H1 (cell line): ENCODE results near the gene YEATS4. TPM values are rescaled to one million over a fixed set of nuclear protein-coding genes. Genes with fewer than 3 reads are reported as not detected.

ENCODE experiments used
- CTCF ChIA-PET: fragments of 300-600 bp; sonication (Branson Sonifier 250); formaldehyde crosslinking; loops from one replicate; lab custom pipeline; 2021; ENCODE audit not compliant: partially characterized antibody; lab: Charles Lee
- POLR2A ChIA-PET: fragments of 300-600 bp; sonication (Branson Sonifier 250); formaldehyde crosslinking; loops from one replicate; lab custom pipeline; 2021; ENCODE audit warnings: inconsistent platforms; ENCODE audit not compliant: partially characterized antibody; lab: Charles Lee
- DNase-seq, 2 experiments: peaks; one replicate each; pipeline versions ENCODE4 v3.0.0 to v3.0.0-alpha.2; 2010 to 2022; ENCODE audit warnings: low spot score in 2 of 2, low read depth in 1 of 2, mixed read lengths in 1 of 2
- FAIRE-seq: peaks from 2 replicates; lab custom pipeline; 2011; peaks lifted over from hg19 to GRCh38; lab: Jason Lieb, UNC
- H2AFZ ChIP-seq: 2 replicates; pipeline ENCODE4 v1.8.1; 2012; ENCODE audit warnings: low read length, inconsistent platforms
- H2AK5ac ChIP-seq: 2 replicates; pipeline ENCODE4 v1.6.1; 2013; ENCODE audit warnings: low read depth, low read length
- H2BK120ac ChIP-seq: replicated peaks from 2 replicates; pipeline ENCODE3; 2013; ENCODE audit warnings: low read depth, low read length, inconsistent platforms
- H2BK12ac ChIP-seq: 2 replicates; pipeline ENCODE4 v1.6.1; 2013; ENCODE audit warnings: low read depth, low read length
- H2BK15ac ChIP-seq: 2 replicates; pipeline ENCODE4 v1.6.1; 2013; ENCODE audit warnings: low read length
- H2BK20ac ChIP-seq: 2 replicates; pipeline ENCODE4 v1.6.1; 2013; ENCODE audit warnings: low read length
- H2BK5ac ChIP-seq: 2 replicates; pipeline ENCODE4 v1.6.1; 2013; ENCODE audit warnings: low read depth, low read length
- H3K14ac ChIP-seq: 2 replicates; pipeline ENCODE4 v1.6.1; 2013; ENCODE audit warnings: inconsistent platforms; ENCODE audit not compliant: insufficient read length
- H3K18ac ChIP-seq: 2 replicates; pipeline ENCODE4 v1.6.1; 2013; ENCODE audit warnings: low read length; ENCODE audit errors: extremely low read depth
- H3K23ac ChIP-seq: 2 replicates; pipeline ENCODE4 v1.6.1; 2013; ENCODE audit warnings: inconsistent platforms; ENCODE audit not compliant: insufficient read length
- H3K23me2 ChIP-seq: 2 replicates; pipeline ENCODE4 v1.6.1; 2013; ENCODE audit warnings: low read depth, low read length
- H3K27ac ChIP-seq: 2 replicates; pipeline ENCODE4 v1.6.1; 2011; ENCODE audit warnings: low read depth, low read length, inconsistent platforms
- H3K27me3 ChIP-seq, 4 experiments: replicated peaks in 1 of 4; 1 replicate in 1 of 4; 2 replicates in 3 of 4; pipeline versions ENCODE4 v1.6.1 to v1.8.1; 2011 to 2013; ENCODE audit warnings: low read length in 3 of 4, mild to moderate bottlenecking in 3 of 4, inconsistent platforms in 2 of 4, mixed read lengths in 2 of 4, moderate library complexity in 1 of 4; ENCODE audit not compliant: control insufficient read depth in 3 of 4, insufficient read depth in 3 of 4; ENCODE audit errors: extremely low read depth in 1 of 4
- H3K36me3 ChIP-seq, 4 experiments: 2 replicates each; pipeline versions ENCODE4 v1.6.1 to v1.8.1; 2011 to 2013; ENCODE audit warnings: mild to moderate bottlenecking in 4 of 4, low read length in 3 of 4, moderate library complexity in 2 of 4, control low read depth in 1 of 4, inconsistent platforms in 1 of 4; ENCODE audit not compliant: insufficient read depth in 4 of 4, control insufficient read depth in 2 of 4
- H3K4ac ChIP-seq: replicated peaks from 2 replicates; pipeline ENCODE3; 2013; ENCODE audit warnings: low read length, low read depth, mixed read lengths, inconsistent platforms; ENCODE audit not compliant: insufficient read length
- H3K4me1 ChIP-seq, 4 experiments: replicated peaks in 1 of 4; 1 replicate in 1 of 4; 2 replicates in 3 of 4; pipeline versions ENCODE4 v1.6.1 to v1.8.1; 2011 to 2013; ENCODE audit warnings: low read length in 3 of 4, inconsistent platforms in 2 of 4, mixed read lengths in 1 of 4; ENCODE audit not compliant: insufficient read depth in 4 of 4, control insufficient read depth in 3 of 4
- H3K4me2 ChIP-seq, 2 experiments: 2 replicates each; pipeline versions ENCODE4 v1.6.1 to v1.8.1; 2011 to 2013; ENCODE audit warnings: low read depth in 2 of 2, low read length in 2 of 2, control low read depth in 1 of 2, inconsistent platforms in 1 of 2, mild to moderate bottlenecking in 1 of 2; ENCODE audit not compliant: insufficient read depth in 1 of 2
- H3K4me3 ChIP-seq, 4 experiments: fragments of 200-600, 300-600 bp in 1 of 4; sonication (generic), shearing (Covaris generic), sonication (Bioruptor Twin) in 1 of 4; 2 replicates each; pipeline versions ENCODE4 v1.5.1 to v1.8.1; 2011 to 2016; ENCODE audit warnings: low read length in 4 of 4, low read depth in 3 of 4, control low read depth in 2 of 4, inconsistent platforms in 2 of 4, mild to moderate bottlenecking in 2 of 4, mixed read lengths in 1 of 4, moderate library complexity in 1 of 4; ENCODE audit not compliant: insufficient read depth in 2 of 4; ENCODE audit errors: extremely low read depth in 1 of 4
- H3K56ac ChIP-seq: replicated peaks from 2 replicates; pipeline ENCODE3; 2013; ENCODE audit warnings: low read depth, mild to moderate bottlenecking, mixed read lengths, low read length, inconsistent platforms; ENCODE audit not compliant: insufficient read length
- H3K79me1 ChIP-seq: 2 replicates; pipeline ENCODE4 v1.6.1; 2013; ENCODE audit warnings: low read depth, low read length, control low read depth
- H3K79me2 ChIP-seq, 2 experiments: 2 replicates each; pipeline versions ENCODE4 v1.6.1 to v1.8.1; 2012 to 2013; ENCODE audit warnings: low read length in 2 of 2, mild to moderate bottlenecking in 2 of 2, inconsistent platforms in 1 of 2; ENCODE audit not compliant: insufficient read depth in 2 of 2, control insufficient read depth in 1 of 2
- H3K9ac ChIP-seq, 4 experiments: replicated peaks in 1 of 4; 1 replicate in 1 of 4; 2 replicates in 3 of 4; pipeline versions ENCODE4 v1.6.1 to v1.8.1; 2011 to 2013; ENCODE audit warnings: low read depth in 3 of 4, low read length in 3 of 4, control low read depth in 2 of 4, mild to moderate bottlenecking in 2 of 4, moderate library complexity in 2 of 4, inconsistent platforms in 1 of 4; ENCODE audit errors: extremely low read depth in 1 of 4
- H3K9me3 ChIP-seq, 2 experiments: 2 replicates each; pipeline versions ENCODE4 v1.6.1 to v1.8.1; 2012 to 2013; ENCODE audit warnings: mild to moderate bottlenecking in 2 of 2, moderate library complexity in 2 of 2, control low read depth in 1 of 2, inconsistent platforms in 1 of 2, low read depth in 1 of 2, low read length in 1 of 2, mixed read lengths in 1 of 2; ENCODE audit not compliant: insufficient read depth in 2 of 2
- H4K20me1 ChIP-seq, 2 experiments: replicated peaks in 1 of 2; 2 replicates each; pipeline versions ENCODE3 to v1.8.1; 2011 to 2013; ENCODE audit warnings: inconsistent platforms in 2 of 2, low read length in 2 of 2, mild to moderate bottlenecking in 1 of 2; ENCODE audit not compliant: insufficient read depth in 2 of 2, control insufficient read depth in 1 of 2
- H4K5ac ChIP-seq: 2 replicates; pipeline ENCODE4 v1.6.1; 2013; ENCODE audit warnings: low read length, low read depth, mixed read lengths, inconsistent platforms; ENCODE audit not compliant: insufficient read length
- H4K8ac ChIP-seq: 2 replicates; pipeline ENCODE4 v1.8.0; 2013; ENCODE audit warnings: mild to moderate bottlenecking, moderate library complexity, low read length, inconsistent platforms; ENCODE audit not compliant: insufficient read depth; ENCODE audit errors: extremely low read depth
- H4K91ac ChIP-seq: replicated peaks from 2 replicates; pipeline ENCODE3; 2013; ENCODE audit warnings: low read length, mixed read lengths, inconsistent platforms; ENCODE audit not compliant: insufficient read length
- BRCA1 ChIP-seq: IDR thresholded peaks from 2 replicates; pipeline ENCODE4 v1.6.1; 2012; ENCODE audit warnings: low read depth, low read length, improper control_type of control experiment
- CBX8 ChIP-seq: fragments of 300-800, 300-1000 bp; sonication (generic); IDR thresholded peaks from 2 replicates; pipeline ENCODE4 v1.7.1; 2016; ENCODE audit warnings: low read depth, low read length, borderline replicate concordance
- CTBP2 ChIP-seq: IDR thresholded peaks from 2 replicates; pipeline ENCODE4 v1.7.0; 2011; ENCODE audit warnings: borderline replicate concordance, mild to moderate bottlenecking, moderate library complexity, mixed read lengths, low read length; ENCODE audit not compliant: insufficient read depth, insufficient read length
- KDM5A ChIP-seq: fragments of 200-600 bp; IDR thresholded peaks from 2 replicates; pipeline ENCODE4 v1.7.1; 2012; ENCODE audit warnings: mild to moderate bottlenecking, low read length, inconsistent platforms, mixed read lengths
- POLR2AphosphoS5 ChIP-seq: IDR thresholded peaks from 2 replicates; pipeline ENCODE4 v1.6.1; 2011; ENCODE audit warnings: low read depth, low read length
- SRF ChIP-seq: IDR thresholded peaks from 2 replicates; pipeline ENCODE4 v1.6.1; 2011; ENCODE audit warnings: mild to moderate bottlenecking, low read depth, low read length, moderate library complexity
- SUZ12 ChIP-seq: fragments of 200-600 bp; sonication (generic); IDR thresholded peaks from 2 replicates; pipeline ENCODE4 v1.6.1; 2012; ENCODE audit warnings: mild to moderate bottlenecking, inconsistent platforms, low read length, moderate library complexity, mixed read lengths
- TAF1 ChIP-seq: IDR thresholded peaks from 2 replicates; pipeline ENCODE4 v1.6.1; 2011; ENCODE audit warnings: mild to moderate bottlenecking, low read depth, low read length
- TBP ChIP-seq: IDR thresholded peaks from 2 replicates; pipeline ENCODE4 v1.6.1; 2011; ENCODE audit warnings: low read depth, low read length, improper control_type of control experiment
- ZNF274 ChIP-seq: IDR thresholded peaks from 2 replicates; pipeline ENCODE4 v1.7.0; 2012; ENCODE audit warnings: low read length, borderline replicate concordance; ENCODE audit errors: extremely low read depth
- WGBS, 2 experiments: shearing (Covaris generic) in 1 of 2; methylation state at CpG; one replicate each; pipeline versions ENCODE4 v1.1.6 to v1.1.7; 2013 to 2015; ENCODE audit warnings: low lambda C conversion rate in 2 of 2, mixed read lengths in 2 of 2, inconsistent platforms in 1 of 2, low coverage in 1 of 2, missing lambda C conversion rate in 1 of 2; ENCODE audit not compliant: insufficient replicate concordance in 2 of 2, insufficient coverage in 1 of 2, insufficient read length in 1 of 2; ENCODE audit errors: extremely low coverage in 1 of 2, missing lambda C conversion rate in 1 of 2; 5-methylcytosine and 5-hydroxymethylcytosine counted together
- polyA plus RNA-seq, 7 experiments: library from polyadenylated mRNA; depleted of rRNA in 3 of 7; stranded (reverse) in 5 of 7; unstranded in 2 of 7; fragments of >200 nt in 5 of 7; fragments of 200-250 nt in 2 of 7; gene quantifications; 1 replicate in 5 of 7; 2 replicates in 1 of 7; 4 replicates in 1 of 7; pipeline versions ENCODE4 v1.2.1 to v1.2.3, GENCODE V29; 2011 to 2013; ENCODE audit warnings: missing spikeins in 2 of 7, mixed read lengths in 2 of 7
- total RNA-seq: library from RNA; stranded (reverse); fragmentation: NEBNext Ultra II Directional; extraction: Animal tissue kit (Norgen Biotek cat#: 25700); gene quantifications from 2 replicates; pipeline ENCODE4 v1.2.1, GENCODE V29; 2021

Gene YEATS4
- total and polyA plus RNA-seq, 2 of the 8 experiments (the other 6 are each of a cell fraction or from before 2014, with no cell fraction given) = 25.7 to 32.5 TPM

- no peak overlapping the region for H4K91ac ChIP-seq
- H3K4me3 ChIP-seq = no peak overlapping the region
- peak overlapping the region; percentile 11; the same call in 1 of the 2 replicates for H2AFZ ChIP-seq
- no peak overlapping the region for H4K5ac ChIP-seq
- no peaks in the 10 kb centered on the region for H3K9me3 ChIP-seq
- H3K56ac ChIP-seq = no peak overlapping the region
- CTCF ChIA-PET = no interaction called here
- H4K20me1 ChIP-seq = no peaks in the 10 kb centered on the region
- H3K79me2 ChIP-seq = no peaks in the 10 kb centered on the region
- FAIRE-seq (no peak), DNase-seq (no peak)
- no peak overlapping the region for H2BK5ac ChIP-seq
- no peak overlapping the region for H3K9ac ChIP-seq
- peaks cover 2% of the 10 kb centered on the region; the same call in 1 of the 2 replicates for H3K23me2 ChIP-seq
- no peak overlapping the region for H2BK15ac ChIP-seq
- H3K14ac ChIP-seq = no peak overlapping the region
- WGBS, 2 experiments = 97% methylated on average over 2 of the region's 2 CpGs; no CpG with 5 or more reads in 1 of the 2 experiments
- H2AK5ac ChIP-seq = no peak overlapping the region
- H3K23ac ChIP-seq = no peak overlapping the region
- TF ChIP-seq CTBP2 = no peak
- no peak for TF ChIP-seq CBX8
- no peak for TF ChIP-seq TAF1
- no peak for TF ChIP-seq ZNF274
- TF ChIP-seq POLR2AphosphoS5 = no peak
- no peak for TF ChIP-seq BRCA1
- TF ChIP-seq TBP = no peak
- TF ChIP-seq SRF = no peak
- no peak for TF ChIP-seq KDM5A
- no peak for TF ChIP-seq SUZ12
- no peak overlapping the region for H3K4me2 ChIP-seq
- H3K27me3 ChIP-seq = no peaks in the 10 kb centered on the region
- H2BK20ac ChIP-seq = no peak overlapping the region
- H2BK12ac ChIP-seq = no peak overlapping the region
- no peak overlapping the region for H4K8ac ChIP-seq
- no peaks in the 10 kb centered on the region for H3K79me1 ChIP-seq
- POLR2A ChIA-PET = no interaction called here
- H3K27ac ChIP-seq = no peak overlapping the region
- no peak overlapping the region for H3K18ac ChIP-seq
- no peaks in the 10 kb centered on the region for H3K36me3 ChIP-seq
- 0 out of 7 replicates have a peak, but pooled peaks cover 0 to 3% (median 0%) of the 10 kb centered on the region in 4 experiments for H3K4me1 ChIP-seq
- H2BK120ac ChIP-seq = no peak overlapping the region
- no peak overlapping the region for H3K4ac ChIP-seq
Measured at GRCh38 chr12:69437073-69437472, 77.5 kb downstream of the YEATS4 start.
